CD4-positive, alpha-beta T cell treated with Interleukin-15 for 1 hour (primary cell): ENCODE results near the gene CNTN2.

Experiments
- DNase-seq: peaks from one replicate; pipeline ENCODE4 v3.0.0-alpha.2; 2020

CNTN2 gene

GRCh38 chr1:205056188-205056611 lies 13.2 kb downstream of the CNTN2 start:
- no peak for DNase-seq

- no peak for DNase-seq
Observed at GRCh38 chr1:205056956-205057568, 14.1 kb downstream of the CNTN2 start.

DNA sequence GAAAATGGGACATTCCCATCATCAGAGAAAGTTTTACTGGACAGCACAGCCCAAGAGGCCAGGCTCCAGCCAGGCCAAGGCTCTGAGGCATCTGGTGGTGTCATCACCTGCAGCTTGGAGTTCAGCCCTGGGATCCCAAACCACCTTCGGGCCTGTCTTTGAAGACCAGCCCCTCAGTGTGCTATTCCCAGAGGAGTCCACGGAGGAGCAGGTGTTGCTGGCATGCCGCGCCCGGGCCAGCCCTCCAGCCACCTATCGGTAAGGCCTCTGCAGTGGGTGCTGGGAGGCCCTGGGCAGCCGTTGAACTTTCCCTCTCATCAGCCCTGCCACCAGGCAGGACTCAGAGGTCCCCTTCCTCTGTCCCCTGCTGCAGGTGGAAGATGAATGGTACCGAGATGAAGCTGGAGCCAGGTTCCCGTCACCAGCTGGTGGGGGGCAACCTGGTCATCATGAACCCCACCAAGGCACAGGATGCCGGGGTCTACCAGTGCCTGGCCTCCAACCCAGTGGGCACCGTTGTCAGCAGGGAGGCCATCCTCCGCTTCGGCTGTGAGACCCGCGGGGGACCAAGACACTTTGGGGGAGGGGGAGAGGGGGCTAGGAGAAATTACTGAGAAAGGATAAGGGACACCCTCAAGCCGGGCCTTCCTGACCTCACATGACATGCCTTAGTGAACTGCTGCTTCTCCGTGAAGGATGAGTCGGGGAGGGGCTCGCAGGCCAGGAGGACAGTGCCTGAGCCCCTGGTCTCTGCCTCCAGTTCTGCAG lies 15.0 kb downstream of the CNTN2 start:
- DNase-seq = no peak

DNA sequence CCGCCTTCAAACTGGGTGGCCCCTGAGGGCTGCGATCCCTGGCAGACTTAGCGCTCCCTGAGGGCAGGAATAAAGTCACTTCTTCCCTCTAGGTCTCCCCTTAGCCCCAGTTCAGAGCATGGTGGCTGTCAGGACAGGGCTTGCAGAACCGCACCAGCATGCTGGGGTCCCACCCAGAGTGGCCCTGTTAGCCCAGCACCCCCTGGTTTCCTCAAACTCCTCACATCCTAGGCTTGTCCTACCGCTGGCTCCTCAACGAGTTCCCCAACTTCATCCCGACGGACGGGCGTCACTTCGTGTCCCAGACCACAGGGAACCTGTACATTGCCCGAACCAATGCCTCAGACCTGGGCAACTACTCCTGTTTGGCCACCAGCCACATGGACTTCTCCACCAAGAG lies 15.8 kb downstream of the CNTN2 start:
- no peak for DNase-seq

- no peak for DNase-seq
Observed at GRCh38 chr1:205059660-205060059, 16.6 kb downstream of the CNTN2 start.

DNA sequence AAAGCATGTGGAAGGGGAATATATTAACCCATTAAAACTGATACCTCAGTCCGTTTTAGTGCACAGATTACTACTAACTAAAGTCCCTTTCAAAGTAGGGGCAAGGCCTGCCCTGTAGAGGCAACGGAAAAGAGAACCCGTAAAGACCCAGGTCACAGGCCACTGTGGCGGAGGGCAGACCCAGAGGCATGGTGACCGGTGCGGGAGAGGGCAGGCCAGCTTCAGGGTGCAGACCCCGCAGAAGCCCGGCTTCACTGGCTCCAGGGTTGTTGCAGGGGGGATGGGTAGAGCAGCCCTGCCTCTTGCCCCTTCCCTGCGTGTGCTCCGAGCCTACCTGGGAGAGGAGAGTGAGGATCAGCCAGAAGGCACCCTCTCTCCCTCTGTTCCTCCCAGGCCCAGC lies 17.7 kb downstream of the CNTN2 start:
- no peak for DNase-seq

GRCh38 chr1:205061227-205061626 lies 18.2 kb downstream of the CNTN2 start:
- DNase-seq = no peak

DNA sequence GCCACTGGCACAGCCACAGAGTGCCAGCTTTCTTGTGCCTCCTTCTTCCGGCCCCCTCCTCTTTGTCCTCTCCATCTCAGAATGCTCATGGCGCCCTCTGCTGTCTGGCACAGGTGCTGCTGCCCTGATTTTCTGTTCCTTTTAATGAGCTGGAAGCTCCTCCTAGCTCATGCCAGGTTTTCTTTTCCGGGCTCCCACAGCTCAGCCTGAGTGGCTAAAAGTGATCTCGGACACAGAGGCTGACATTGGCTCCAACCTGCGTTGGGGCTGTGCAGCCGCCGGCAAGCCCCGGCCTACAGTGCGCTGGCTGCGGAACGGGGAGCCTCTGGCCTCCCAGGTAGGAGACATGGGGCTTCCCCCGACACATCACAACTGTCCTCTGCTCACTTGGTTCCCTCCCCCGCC lies 18.7 kb downstream of the CNTN2 start:
- peak; percentile 58 for DNase-seq

- DNase-seq = no peak
Observed at GRCh38 chr1:205062319-205062718, 19.3 kb downstream of the CNTN2 start.

GRCh38 chr1:205062895-205063294 lies 19.9 kb downstream of the CNTN2 start:
- DNase-seq = no peak

- DNase-seq = peak; percentile 1
Observed at GRCh38 chr1:205064301-205064700, 21.3 kb downstream of the CNTN2 start.

- peak; percentile 11 for DNase-seq
Observed at GRCh38 chr1:205064741-205065316, 21.8 kb downstream of the CNTN2 start.

DNA sequence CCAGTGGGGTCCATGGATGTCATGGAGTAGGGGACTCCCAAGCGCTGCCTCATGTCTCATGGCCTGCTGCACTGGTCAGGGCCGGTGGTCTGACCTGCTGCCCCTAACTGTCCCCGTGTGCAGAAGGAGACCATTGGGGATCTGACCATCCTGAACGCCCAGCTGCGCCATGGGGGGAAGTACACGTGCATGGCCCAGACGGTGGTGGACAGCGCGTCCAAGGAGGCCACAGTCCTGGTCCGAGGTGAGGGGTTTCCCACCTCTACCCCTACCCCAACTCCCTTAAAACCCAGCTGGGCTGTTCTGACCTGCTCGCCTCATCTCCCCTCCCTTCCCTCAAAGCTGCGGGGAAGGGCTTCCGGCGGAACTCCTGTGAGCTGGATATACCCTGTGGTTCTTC lies 22.7 kb downstream of the CNTN2 start:
- peak; percentile 14 for DNase-seq

DNA sequence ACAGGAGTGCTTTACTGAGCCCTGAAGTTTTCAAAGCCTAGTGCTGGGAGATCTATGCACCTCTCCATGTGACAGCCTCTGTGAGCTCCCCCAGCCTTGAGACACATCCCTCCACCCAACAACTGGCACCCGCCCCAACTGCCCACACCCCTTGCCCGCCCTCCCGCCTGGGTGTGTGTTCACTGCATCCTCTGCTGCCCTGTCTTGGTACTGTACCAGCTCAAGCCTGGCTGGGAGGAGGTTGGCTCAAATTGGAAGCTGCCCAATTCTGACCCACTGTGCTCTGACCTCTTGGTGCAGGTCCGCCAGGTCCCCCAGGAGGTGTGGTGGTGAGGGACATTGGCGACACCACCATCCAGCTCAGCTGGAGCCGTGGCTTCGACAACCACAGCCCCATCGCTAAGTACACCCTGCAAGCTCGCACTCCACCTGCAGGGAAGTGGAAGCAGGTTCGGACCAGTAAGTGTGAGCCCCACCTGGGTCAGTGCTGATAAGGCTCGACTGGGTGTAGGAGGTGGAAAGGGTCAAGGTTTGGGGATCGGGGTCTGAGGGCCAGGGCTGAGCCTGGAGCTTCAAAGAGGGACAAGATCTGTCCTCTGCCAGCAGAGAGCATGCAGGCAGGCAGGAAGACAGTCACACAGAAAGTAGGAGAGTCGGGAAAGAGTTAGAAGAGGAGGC lies 23.3 kb downstream of the CNTN2 start:
- DNase-seq = peak; percentile 5

DNA sequence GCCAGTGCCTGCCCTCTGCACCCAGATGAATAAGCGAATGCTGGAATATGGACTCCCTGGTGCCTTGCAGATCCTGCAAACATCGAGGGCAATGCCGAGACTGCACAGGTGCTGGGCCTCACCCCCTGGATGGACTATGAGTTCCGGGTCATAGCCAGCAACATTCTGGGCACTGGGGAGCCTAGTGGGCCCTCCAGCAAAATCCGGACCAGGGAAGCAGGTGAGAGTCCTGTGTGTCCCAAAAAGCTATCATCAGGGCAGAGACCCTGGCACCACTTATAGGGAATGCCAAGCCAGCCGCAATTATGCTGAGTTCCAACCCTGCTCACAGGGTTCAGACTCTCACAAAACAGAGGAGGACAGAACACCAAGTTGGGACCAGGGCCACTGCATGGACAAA lies 24.0 kb downstream of the CNTN2 start:
- DNase-seq = no peak

GRCh38 chr1:205068001-205068400 lies 25.0 kb downstream of the CNTN2 start:
- peak; percentile 10 for DNase-seq

DNA sequence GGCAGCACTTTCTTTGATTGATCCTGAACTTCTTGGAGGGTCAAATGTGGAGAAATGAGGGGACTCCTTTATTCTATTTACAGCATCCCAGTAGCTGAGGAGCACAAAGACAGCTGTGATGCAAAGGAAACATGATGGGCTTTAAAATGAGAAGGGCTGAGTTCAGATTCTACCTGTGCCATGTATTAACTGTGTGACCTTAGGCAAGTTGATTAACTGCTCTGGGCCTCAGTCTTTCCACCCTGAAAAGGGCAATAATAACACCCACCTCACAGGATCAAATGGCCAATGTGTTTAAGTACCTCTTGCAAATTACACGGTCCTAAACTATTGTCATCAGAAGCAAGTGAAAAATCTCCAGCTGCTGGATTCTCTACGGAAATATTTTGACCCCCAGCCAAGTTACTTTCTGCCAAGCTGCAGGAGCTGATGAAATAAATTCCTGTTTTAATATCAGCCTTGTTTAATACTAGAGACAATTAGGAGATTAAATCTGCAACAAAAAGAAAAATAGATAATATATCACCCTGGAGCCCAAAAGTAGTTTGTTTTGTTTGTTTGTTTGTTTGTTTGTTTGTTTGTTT lies 25.5 kb downstream of the CNTN2 start:
- DNase-seq = no peak

DNA sequence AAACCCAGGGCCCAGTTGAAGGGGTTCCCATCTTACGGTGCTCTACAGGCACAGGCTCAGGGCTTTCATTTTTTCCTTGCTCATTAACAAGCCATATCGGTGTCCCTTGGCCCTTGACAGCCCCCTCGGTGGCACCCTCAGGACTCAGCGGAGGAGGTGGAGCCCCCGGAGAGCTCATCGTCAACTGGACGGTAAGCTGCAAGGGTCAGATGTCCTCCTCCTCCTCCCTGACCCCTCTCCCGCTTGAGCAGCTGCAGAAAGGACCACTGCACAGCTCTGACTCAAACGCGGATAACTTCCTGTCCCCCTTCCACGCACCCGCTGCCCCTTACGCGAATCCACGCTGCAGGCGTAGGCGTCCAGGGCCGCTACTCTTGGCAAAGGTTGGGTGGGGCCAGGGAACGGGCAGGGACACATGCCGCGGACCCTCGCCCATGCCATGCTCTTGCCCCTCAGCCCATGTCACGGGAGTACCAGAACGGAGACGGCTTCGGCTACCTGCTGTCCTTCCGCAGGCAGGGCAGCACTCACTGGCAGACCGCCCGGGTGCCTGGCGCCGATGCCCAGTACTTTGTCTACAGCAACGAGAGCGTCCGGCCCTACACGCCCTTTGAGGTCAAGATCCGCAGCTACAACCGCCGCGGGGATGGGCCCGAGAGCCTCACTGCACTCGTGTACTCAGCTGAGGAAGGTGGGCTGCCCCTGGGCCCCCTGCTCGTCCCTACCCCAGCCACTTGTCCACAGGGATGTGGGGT lies 26.5 kb downstream of the CNTN2 start:
- peak; percentile 16 for DNase-seq

- DNase-seq = no peak
Observed at GRCh38 chr1:205071028-205071409, 28.0 kb downstream of the CNTN2 start.

DNA sequence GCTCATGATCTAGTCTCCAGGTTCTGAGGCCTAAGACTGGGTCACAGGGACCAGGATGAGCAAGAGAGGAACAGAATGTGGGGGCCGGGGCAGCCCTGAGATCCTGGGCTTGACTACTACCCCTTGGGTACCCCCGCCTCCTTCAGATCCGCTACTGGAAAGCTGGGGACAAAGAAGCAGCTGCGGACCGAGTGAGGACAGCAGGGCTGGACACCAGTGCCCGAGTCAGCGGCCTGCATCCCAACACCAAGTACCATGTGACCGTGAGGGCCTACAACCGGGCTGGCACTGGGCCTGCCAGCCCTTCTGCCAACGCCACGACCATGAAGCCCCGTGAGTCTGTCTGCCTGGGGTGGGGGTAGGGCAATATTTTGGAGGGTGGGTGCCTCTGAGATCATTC lies 28.8 kb downstream of the CNTN2 start:
- no peak for DNase-seq

GRCh38 chr1:205072286-205072685 lies 29.3 kb downstream of the CNTN2 start:
- no peak for DNase-seq

DNA sequence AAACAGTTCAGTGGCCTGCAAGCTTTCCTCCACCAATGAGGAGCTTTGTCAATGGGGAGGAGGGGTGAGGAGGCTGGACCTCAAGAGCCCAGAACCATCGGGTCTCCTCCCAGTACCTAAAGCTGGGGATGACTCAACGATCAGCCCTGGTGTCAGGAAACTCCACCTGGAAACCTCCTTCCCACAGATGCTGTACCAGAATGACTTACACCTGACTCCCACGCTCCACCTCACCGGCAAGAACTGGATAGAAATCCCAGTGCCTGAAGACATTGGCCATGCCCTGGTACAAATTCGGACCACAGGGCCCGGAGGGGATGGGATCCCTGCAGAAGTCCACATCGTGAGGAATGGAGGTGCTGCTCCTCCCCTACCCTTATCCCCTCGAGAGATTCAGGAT lies 29.9 kb downstream of the CNTN2 start:
- no peak for DNase-seq

DNA sequence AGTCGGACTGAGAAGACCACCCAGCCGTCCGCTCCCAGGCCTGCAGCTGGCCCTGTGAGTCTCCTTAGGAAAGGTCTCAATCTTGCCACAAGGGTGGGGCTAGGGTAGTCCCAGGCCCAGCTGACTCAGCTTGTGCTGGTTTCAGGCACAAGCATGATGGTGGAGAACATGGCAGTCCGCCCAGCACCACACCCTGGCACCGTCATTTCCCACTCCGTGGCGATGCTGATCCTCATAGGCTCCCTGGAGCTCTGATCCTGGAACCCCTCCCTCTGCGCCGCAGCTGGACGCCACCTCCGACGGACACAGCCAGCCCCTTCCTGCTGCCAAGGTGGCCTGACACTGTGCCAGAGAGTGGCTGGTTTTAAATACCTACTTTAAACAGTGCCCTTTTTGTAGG lies 30.5 kb downstream of the CNTN2 start:
- no peak for DNase-seq
